ENCODE data around the gene ATAD5.

GRCh38 chr17:30930495-30930894 is 98.7 kb downstream of the ATAD5 start:
- TF ChIP-seq CTCF (IDR thresholded peaks at IDR 0.05; ENCODE audit: low read depth, low read length) (no peak), MYC (IDR thresholded peaks at IDR 0.05; ENCODE audit: low read depth, low read length) (no peak), POLR2A (IDR thresholded peaks at IDR 0.05; ENCODE audit: extremely low read depth, insufficient read length) (no peak), MAX (IDR thresholded peaks at IDR 0.05; ENCODE audit: low read depth, low read length) (no peak)

Data from NB4 (cell line).